GM12865 (cell line): Measurements from ENCODE around the gene GDPD1.

Experiments used
- DNase-seq: peaks from one replicate; pipeline ENCODE4 v3.0.0; 2010; ENCODE audit warnings: low read depth
- H3K4me3 ChIP-seq: 2 replicates; pipeline ENCODE4 v1.5.1; 2011; ENCODE audit warnings: mild to moderate bottlenecking, low read depth, low read length, control low read depth
- CTCF ChIP-seq: IDR thresholded peaks from 2 replicates; pipeline ENCODE4 v1.5.1; 2011; ENCODE audit warnings: low read length, control low read depth, low read depth, inconsistent platforms; ENCODE audit not compliant: insufficient read depth; ENCODE audit errors: missing control alignments

Gene GDPD1

GRCh38 chr17:59238906-59239305 is 18.6 kb downstream of the GDPD1 start:
- no peak for TF ChIP-seq CTCF
- DNase-seq: no peak
- no peak overlapping the region for H3K4me3 ChIP-seq

- no peak overlapping the region for H3K4me3 ChIP-seq
- DNase-seq: no peak
- no peak for TF ChIP-seq CTCF
Measured at GRCh38 chr17:59244081-59244480, 23.8 kb downstream of the GDPD1 start.

GRCh38 chr17:59254742-59255141 is 34.4 kb downstream of the GDPD1 start:
- no peak for TF ChIP-seq CTCF
- DNase-seq: peak; percentile 15
- peak overlapping the region; percentile 29 for H3K4me3 ChIP-seq

- TF ChIP-seq CTCF: no peak
- no peak for DNase-seq
Measured at GRCh38 chr17:59257101-59257500, 36.8 kb downstream of the GDPD1 start.

GRCh38 chr17:59260722-59261121 is 40.4 kb downstream of the GDPD1 start:
- no peak overlapping the region for H3K4me3 ChIP-seq
- no peak for TF ChIP-seq CTCF
- no peak for DNase-seq

More at GRCh38 chr17:59257101-59257500, 36.8 kb downstream of the GDPD1 start:
- no peak overlapping the region for H3K4me3 ChIP-seq

- DNase-seq: no peak
- no peak overlapping the region for H3K4me3 ChIP-seq
- TF ChIP-seq CTCF: no peak
Measured at GRCh38 chr17:59266745-59267144, 46.4 kb downstream of the GDPD1 start.

- TF ChIP-seq CTCF: no peak
- no peak overlapping the region for H3K4me3 ChIP-seq
- no peak for DNase-seq
Measured at GRCh38 chr17:59267776-59268175, 47.5 kb downstream of the GDPD1 start.
